MM.1S (cell line): ENCODE results near the gene TAF1.
"Not testable (repeated sequence)": the region's sequence is repeated elsewhere in the genome, so short reads cannot be mapped to it uniquely, and the experiment has no call there.

Experiments
- DNase-seq: peaks from one replicate; pipeline ENCODE4 v3.0.0-alpha.2; 2015
- H2AFZ ChIP-seq: fragments of 300-600 bp; sonication (generic); 2 replicates; pipeline ENCODE4 v1.6.0; 2016; ENCODE audit warnings: antibody characterized with exemption, low read length
- H3F3A ChIP-seq: fragments of 300-600 bp; sonication (generic); 2 replicates; pipeline ENCODE4 v1.6.1; 2016; ENCODE audit warnings: mild to moderate bottlenecking, antibody characterized with exemption, low read length, moderate library complexity, mixed read lengths; ENCODE audit not compliant: insufficient read depth
- H3K27ac ChIP-seq: fragments of 300-600 bp; sonication (generic); 2 replicates; pipeline ENCODE4 v1.5.1; 2016; ENCODE audit warnings: mild to moderate bottlenecking, low read length
- H3K27me3 ChIP-seq: fragments of 300-600 bp; sonication (generic); replicated peaks from 2 replicates; pipeline ENCODE4 v1.6.0; 2016; ENCODE audit warnings: low read length; ENCODE audit not compliant: insufficient read depth
- H3K36me3 ChIP-seq: fragments of 300-600 bp; sonication (generic); replicated peaks from 2 replicates; pipeline ENCODE4 v1.6.1; 2016; ENCODE audit warnings: mild to moderate bottlenecking, low read length, mixed read lengths; ENCODE audit not compliant: insufficient read depth
- H3K4me1 ChIP-seq: fragments of 300-600 bp; sonication (generic); 2 replicates; pipeline ENCODE4 v1.6.1; 2016; ENCODE audit warnings: low read length, mixed read lengths
- H3K4me2 ChIP-seq: fragments of 300-600 bp; sonication (generic); 2 replicates; pipeline ENCODE4 v1.6.0; 2016; ENCODE audit warnings: low read depth, low read length
- H3K4me3 ChIP-seq: fragments of 300-600 bp; sonication (generic); 2 replicates; pipeline ENCODE4 v1.5.1; 2016; ENCODE audit warnings: low read length, mixed read lengths
- H3K79me2 ChIP-seq: fragments of 300-600 bp; sonication (generic); 2 replicates; pipeline ENCODE4 v1.6.1; 2016; ENCODE audit warnings: mixed run types, low read length, mixed read lengths
- H3K9ac ChIP-seq: fragments of 300-600 bp; sonication (generic); 2 replicates; pipeline ENCODE4 v1.6.1; 2016; ENCODE audit warnings: low read length, mixed read lengths
- H3K9me2 ChIP-seq: fragments of 300-600 bp; sonication (generic); replicated peaks from 2 replicates; pipeline ENCODE4 v1.6.1; 2016; ENCODE audit warnings: mild to moderate bottlenecking, low read length, mixed read lengths; ENCODE audit not compliant: insufficient read depth
- H3K9me3 ChIP-seq: fragments of 300-600 bp; sonication (generic); replicated peaks from 2 replicates; pipeline ENCODE4 v1.6.1; 2016; ENCODE audit warnings: mild to moderate bottlenecking, low read length, mixed read lengths; ENCODE audit not compliant: insufficient read depth
- H4K20me1 ChIP-seq: fragments of 300-600 bp; sonication (generic); 2 replicates; pipeline ENCODE4 v1.6.1; 2016; ENCODE audit warnings: mild to moderate bottlenecking, low read length, moderate library complexity, mixed read lengths; ENCODE audit not compliant: insufficient read depth
- CTCF ChIP-seq: fragments of 300-600 bp; sonication (generic); IDR thresholded peaks from 2 replicates; pipeline ENCODE4 v1.5.1; 2016; ENCODE audit warnings: antibody characterized with exemption, low read length, mixed read lengths
- EZH2 ChIP-seq: fragments of 300-600 bp; sonication (generic); optimal IDR thresholded peaks from 2 replicates; pipeline ENCODE3; 2017; ENCODE audit warnings: low read depth, mild to moderate bottlenecking, antibody characterized with exemption, low read length, mixed read lengths
- EZH2phosphoT487 ChIP-seq: fragments of 300-600 bp; sonication (generic); IDR thresholded peaks from 2 replicates; pipeline ENCODE4 v1.6.1; 2018; ENCODE audit warnings: antibody characterized with exemption, low read length

TAF1 gene

GRCh38 chrX:71321731-71322130 is 44.4 kb upstream of the TAF1 start:
- Histone ChIP-seq H3K4me3 (no peak overlapping the region), H2AFZ (no peak overlapping the region), H3K27ac (no peak overlapping the region)

GRCh38 chrX:71324452-71324851 is 41.7 kb upstream of the TAF1 start:
- H3K9ac ChIP-seq, H3K4me1 ChIP-seq, H4K20me1 ChIP-seq, H2AFZ ChIP-seq, H3K9me3 ChIP-seq, DNase-seq, H3F3A ChIP-seq, H3K27ac ChIP-seq, H3K36me3 ChIP-seq, H3K4me2 ChIP-seq, H3K27me3 ChIP-seq, H3K9me2 ChIP-seq, H3K79me2 ChIP-seq, H3K4me3 ChIP-seq: not testable (repeated sequence)

More at GRCh38 chrX:71321731-71322130, 44.4 kb upstream of the TAF1 start:
- Histone ChIP-seq H3K4me1 (no peaks in the 10 kb centered on the region), H4K20me1 (no peaks in the 10 kb centered on the region), H3K36me3 (no peaks in the 10 kb centered on the region), H3K9me2 (no peaks in the 10 kb centered on the region), H3K4me2 (no peak overlapping the region), H3K27me3 (no peaks in the 10 kb centered on the region), H3F3A (no peaks in the 10 kb centered on the region), H3K9me3 (no peaks in the 10 kb centered on the region), H3K9ac (no peak overlapping the region), H3K79me2 (no peaks in the 10 kb centered on the region)
- TF ChIP-seq EZH2phosphoT487 = no peak
- TF ChIP-seq EZH2 = no peak
- TF ChIP-seq CTCF = no peak
- DNase-seq = no peak

GRCh38 chrX:71326394-71326793 is 39.8 kb upstream of the TAF1 start:
- no peak for TF ChIP-seq EZH2
- TF ChIP-seq CTCF = no peak
- TF ChIP-seq EZH2phosphoT487 = no peak
- Histone ChIP-seq H3K9ac (no peak overlapping the region), H3K27me3 (no peaks in the 10 kb centered on the region), H3K4me3 (no peak overlapping the region), H3K4me2 (no peak overlapping the region), H3K36me3 (no peaks in the 10 kb centered on the region), H3K9me3 (no peaks in the 10 kb centered on the region), H2AFZ (no peak overlapping the region), H3K27ac (no peak overlapping the region), H3K9me2 (no peaks in the 10 kb centered on the region), H3K4me1 (no peaks in the 10 kb centered on the region), H3F3A (no peaks in the 10 kb centered on the region), H4K20me1 (no peaks in the 10 kb centered on the region), H3K79me2 (no peaks in the 10 kb centered on the region)
- no peak for DNase-seq

GRCh38 chrX:71349151-71349665 is 16.9 kb upstream of the TAF1 start:
- H3F3A ChIP-seq, H4K20me1 ChIP-seq, H3K9me2 ChIP-seq, H3K4me2 ChIP-seq, DNase-seq, H3K79me2 ChIP-seq, H3K9me3 ChIP-seq, H3K4me1 ChIP-seq, H3K36me3 ChIP-seq, H3K4me3 ChIP-seq, H3K27ac ChIP-seq, H2AFZ ChIP-seq, H3K9ac ChIP-seq, H3K27me3 ChIP-seq: not testable (repeated sequence)

GRCh38 chrX:71349867-71350266 is 16.3 kb upstream of the TAF1 start:
- H3K27me3 ChIP-seq, DNase-seq, H2AFZ ChIP-seq, H4K20me1 ChIP-seq, H3K4me2 ChIP-seq, H3K4me1 ChIP-seq, H3K9me2 ChIP-seq, H3K79me2 ChIP-seq, H3K9me3 ChIP-seq, H3K9ac ChIP-seq, H3K27ac ChIP-seq, H3K4me3 ChIP-seq, H3K36me3 ChIP-seq, H3F3A ChIP-seq: not testable (repeated sequence)

GRCh38 chrX:71352439-71352838 is 13.7 kb upstream of the TAF1 start:
- not testable (repeated sequence) for H3K4me2 ChIP-seq, H2AFZ ChIP-seq

More at GRCh38 chrX:71352439-71352838, 13.7 kb upstream of the TAF1 start:
- not testable (repeated sequence) for H3K36me3 ChIP-seq, H4K20me1 ChIP-seq, H3K79me2 ChIP-seq, H3K4me1 ChIP-seq, H3K9me3 ChIP-seq, H3F3A ChIP-seq, H3K9me2 ChIP-seq, H3K27ac ChIP-seq, H3K27me3 ChIP-seq, DNase-seq, H3K9ac ChIP-seq, H3K4me3 ChIP-seq
